ENCODE measurements around the gene TELO2. TPM values are rescaled to one million over a fixed set of nuclear protein-coding genes. Genes with fewer than 3 reads are reported as not detected.

Gene TELO2
- total RNA-seq, 1 experiment from 2014 or later: 9.0 TPM

DNA sequence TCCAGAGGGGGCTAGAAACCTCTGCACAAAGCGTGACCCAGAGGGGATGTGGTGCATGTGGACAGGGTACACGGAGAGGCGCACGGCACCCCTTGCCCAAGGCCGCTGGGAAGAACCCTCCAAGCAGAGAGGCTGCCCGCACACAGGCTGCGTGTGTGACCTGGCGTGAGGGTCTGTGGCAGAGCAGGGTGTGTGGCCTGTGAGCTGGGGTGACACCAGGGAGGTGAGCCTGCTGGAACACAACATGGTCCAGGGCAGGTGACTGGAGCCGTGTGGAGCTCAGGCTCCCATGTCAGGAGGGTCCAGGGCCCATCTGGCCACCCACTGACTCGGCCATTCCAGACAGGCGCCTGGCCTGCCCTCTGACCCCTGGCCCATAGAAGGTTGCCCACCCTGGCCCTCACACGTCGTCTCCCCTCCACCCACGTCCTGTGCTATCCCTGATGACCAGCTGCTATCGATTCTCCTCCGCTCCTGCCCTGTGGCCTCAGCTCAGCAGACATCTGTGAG lies 25.5 kb downstream of the TELO2 start:
- no peak for DNase-seq (ENCODE audit: low read depth)

DNA sequence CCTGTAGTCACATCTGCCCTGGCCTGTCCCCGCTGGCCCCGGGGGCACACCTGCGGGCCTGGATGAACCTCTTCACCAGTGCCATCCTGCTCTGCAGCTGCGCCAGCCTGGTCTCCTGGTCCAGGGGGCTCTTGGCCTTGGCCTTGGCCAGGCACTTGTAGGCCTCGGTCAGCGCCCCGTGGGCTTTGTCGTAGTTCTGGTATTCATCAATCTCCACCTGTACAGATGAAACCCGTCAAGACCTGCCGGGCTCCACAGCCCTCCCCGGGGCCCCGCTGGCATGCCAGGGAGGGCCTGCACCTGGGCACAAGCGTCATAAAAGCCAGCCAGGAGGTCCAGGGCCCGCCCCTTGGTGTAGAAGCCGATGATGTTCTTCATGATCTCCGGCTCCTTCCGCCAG lies 26.7 kb downstream of the TELO2 start:
- DNase-seq (ENCODE audit: low read depth): no peak

DNA sequence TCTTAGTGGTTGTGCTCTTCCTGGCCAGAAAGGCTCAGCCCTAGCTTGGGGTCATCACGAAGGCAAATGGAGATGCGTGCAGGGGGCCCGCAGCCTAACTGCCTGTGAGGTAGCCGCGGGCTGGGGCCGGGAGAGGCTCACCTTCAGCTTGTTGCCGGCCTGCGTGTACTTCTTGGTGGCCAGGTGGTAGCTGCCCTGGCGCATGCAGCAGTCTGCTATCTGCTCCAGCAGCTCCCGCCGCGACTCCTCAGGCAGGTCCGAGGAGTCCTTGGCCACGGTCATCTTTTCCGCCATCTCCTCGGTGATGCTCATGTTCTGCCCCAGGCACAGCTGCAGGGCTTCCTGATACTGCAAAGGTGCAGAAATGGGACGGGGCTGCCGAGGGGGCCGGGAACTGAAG lies 27.3 kb downstream of the TELO2 start:
- no peak for DNase-seq (ENCODE audit: low read depth)

DNA sequence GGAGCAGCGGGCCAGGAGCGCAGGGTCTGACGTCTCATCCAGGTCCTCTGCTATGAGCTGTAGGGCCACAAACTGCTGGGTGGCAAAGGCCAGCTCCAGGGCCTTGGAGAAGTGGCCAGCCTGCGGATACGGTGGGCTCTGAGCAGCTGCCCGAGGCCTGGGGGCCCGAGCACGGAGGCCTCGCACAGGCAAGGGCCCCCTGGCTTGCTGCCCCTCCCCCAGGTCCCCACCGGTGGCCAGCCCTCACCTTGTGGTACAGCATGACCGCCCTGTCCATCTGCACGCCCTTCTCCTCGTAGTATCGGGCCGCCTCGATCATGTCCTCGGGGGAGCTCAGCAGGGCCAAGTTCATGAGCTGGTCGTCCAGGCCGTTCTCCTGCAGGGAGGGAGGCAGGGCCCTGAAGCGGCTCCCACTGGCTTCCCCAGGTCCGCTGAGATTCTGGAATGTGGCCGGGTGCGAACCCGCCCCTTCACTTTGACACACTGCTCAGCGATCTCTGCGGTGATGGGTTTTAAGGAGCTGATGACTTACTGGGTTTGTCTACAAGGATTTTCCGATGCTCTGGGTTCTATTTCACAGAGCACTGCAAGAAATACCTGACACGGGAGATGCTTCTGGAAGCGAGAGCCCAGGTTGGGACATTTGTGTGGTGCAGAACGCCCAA lies 30.6 kb downstream of the TELO2 start:
- DNase-seq (ENCODE audit: low read depth): no peak

DNA sequence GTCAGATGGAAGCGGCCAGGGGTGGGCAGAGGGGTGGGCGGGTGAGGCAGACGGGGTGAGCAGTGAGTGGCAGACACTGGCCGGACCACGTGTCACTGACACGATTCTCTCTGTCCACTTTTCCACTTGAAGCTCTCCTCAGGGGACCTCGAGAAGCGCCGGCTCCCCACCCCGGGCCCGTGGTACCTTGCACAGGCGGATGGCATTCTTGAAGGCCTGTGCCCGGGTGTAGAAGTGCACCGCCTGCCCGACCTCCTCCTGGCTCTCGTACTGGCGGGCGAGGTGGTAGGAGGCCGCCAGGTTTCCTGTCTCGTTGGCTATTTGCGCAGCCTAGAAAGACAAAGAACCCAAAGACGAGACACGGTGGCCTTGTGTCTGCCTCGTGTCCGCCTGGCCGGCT lies 31.2 kb downstream of the TELO2 start:
- no peak for DNase-seq (ENCODE audit: low read depth)

GRCh38 chr16:1525871-1526607 lies 32.9 kb downstream of the TELO2 start:
- no peak for DNase-seq (ENCODE audit: low read depth)

DNA sequence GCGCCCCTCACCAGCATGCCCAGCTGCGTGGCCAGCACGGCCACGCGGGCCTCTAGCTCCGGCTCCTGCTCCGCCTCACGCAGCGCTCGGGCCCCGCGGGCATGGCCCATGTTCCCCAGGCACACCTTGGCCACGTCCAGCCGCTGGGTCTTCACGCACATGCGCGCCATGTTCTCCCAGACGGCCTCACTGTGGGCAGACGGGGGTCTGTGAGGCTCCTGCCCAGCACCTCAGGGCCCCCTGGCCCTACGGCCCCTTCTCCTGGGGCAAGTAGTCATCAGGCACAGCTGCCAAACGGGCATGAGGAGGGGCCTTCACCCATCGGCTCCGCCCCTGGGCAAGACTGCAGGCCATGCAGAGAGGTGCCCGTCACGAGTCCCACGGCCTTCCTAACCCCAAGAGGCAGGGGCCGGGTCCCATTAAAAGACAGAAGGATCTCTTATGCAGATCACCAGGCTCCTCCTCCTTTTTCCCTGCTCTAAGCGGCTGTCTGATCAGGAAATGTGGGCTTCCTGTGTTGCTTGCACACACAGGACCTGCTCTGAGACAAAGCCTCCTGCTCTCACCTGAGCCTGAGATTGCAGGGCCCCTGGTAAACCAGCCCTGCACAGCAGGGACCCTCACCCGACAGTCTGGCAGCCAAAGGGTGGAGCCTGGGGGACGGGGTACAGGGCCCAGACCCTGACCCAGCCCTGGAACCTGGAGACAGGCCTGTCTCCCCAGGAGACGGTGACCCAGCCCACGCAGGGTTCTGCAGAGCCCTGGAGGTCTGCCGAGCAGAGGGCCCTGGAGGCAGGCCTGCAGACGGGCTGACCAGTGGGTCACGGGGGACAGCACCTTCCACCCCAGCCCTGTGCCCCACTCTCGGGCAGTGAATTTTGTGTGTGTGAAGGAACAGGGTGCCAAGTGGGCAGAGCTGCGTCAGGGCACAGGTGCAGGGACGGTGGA lies 33.7 kb downstream of the TELO2 start:
- no peak for DNase-seq (ENCODE audit: low read depth)

- no peak for DNase-seq (ENCODE audit: low read depth)
These were observed 35.0 kb downstream of the TELO2 start for GRCh38 chr16:1527836-1528811.

DNA sequence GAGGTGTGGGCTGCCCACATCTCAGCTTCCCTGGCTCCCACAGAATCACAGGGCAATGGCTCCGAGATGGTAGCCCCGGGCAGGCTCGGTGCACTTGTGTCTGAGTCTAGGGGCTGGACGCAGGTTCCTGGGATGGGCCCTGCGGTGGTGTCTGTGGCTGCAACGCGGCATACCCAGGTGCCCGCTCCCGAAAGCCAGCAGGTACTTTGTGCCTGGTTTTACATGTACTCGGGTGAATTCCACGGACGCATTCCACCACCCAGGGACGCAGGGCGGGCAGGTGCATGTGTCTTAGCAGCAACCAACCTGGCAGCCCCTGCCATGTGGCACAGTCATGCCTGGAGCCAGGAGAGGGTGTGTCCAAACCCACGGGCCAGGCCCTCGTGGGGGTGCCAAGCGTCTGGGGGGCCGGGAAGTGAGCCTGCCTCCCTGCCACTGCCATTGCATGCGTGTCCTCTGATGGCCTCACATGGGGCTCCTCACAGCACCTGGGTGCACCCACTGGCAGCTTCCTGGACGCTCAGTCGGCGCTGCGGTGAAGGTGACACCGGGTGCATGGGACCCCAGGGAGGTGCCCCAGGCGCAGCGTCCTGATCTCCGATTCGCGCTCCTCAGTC lies 35.9 kb downstream of the TELO2 start:
- no peak for DNase-seq (ENCODE audit: low read depth)

GRCh38 chr16:1530349-1530882 lies 37.3 kb downstream of the TELO2 start:
- DNase-seq (ENCODE audit: low read depth): no peak

- peak; percentile 77 for DNase-seq (ENCODE audit: low read depth)
These were observed 37.9 kb downstream of the TELO2 start for GRCh38 chr16:1530883-1531637.

GRCh38 chr16:1531638-1531910 lies 38.4 kb downstream of the TELO2 start:
- no peak for DNase-seq (ENCODE audit: low read depth)

DNA sequence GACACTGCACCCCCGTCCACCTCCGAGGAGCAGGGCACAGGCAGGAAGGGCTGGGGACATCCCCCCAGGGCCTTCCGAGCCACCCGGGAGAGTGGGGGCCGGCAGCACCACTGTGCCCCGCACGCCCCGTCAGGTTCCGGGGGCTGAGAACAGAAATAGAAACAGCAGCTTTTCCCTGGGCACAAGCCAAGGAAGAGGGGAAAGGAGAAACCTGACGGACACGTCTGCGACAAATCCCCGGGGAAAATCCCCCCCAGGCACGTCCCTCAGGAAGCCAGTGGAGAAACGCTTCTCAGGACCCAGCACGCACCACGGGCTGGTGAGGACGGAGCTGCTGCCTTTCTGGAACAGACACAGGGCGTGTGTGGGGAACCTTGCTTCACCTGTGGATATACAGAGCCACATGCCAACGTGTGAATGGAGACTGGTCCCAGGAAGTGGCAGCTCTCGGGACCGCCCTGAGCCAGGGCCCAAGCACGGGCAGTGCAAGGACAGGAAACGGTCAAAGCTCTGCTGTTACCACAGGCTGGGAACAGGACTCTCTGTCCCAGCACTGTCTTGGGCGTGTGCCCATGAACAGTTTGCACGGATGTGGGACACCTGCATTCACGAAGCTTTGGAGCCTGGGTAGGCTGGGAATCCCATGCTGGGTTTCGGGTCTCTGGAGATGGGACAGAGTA lies 39.1 kb downstream of the TELO2 start:
- no peak for DNase-seq (ENCODE audit: low read depth)

GRCh38 chr16:1532771-1533170 lies 39.6 kb downstream of the TELO2 start:
- DNase-seq (ENCODE audit: low read depth): no peak

GRCh38 chr16:1533443-1533951 lies 40.3 kb downstream of the TELO2 start, which contains the start of gene TMEM204:
Gene TMEM204, plus strand, starts transcription at chr16:1533666. Its CDS starts 610 bp downstream, at chr16:1534276.
- DNase-seq (ENCODE audit: low read depth): no peak

- DNase-seq (ENCODE audit: low read depth): no peak
These were observed 41.2 kb downstream of the TELO2 start for GRCh38 chr16:1534021-1535020.
